CD14-positive monocyte (primary cell): ENCODE data around the gene UBXN7. TPM values are rescaled to one million over a fixed set of nuclear protein-coding genes. Genes with fewer than 3 reads are reported as not detected.

Experiments used
- DNase-seq, 3 donors: peaks; one replicate each; pipeline ENCODE4 v3.0.0-alpha.2; 2011 to 2022
- H2AFZ ChIP-seq: 2 replicates; pipeline ENCODE4 v1.6.0; 2012; ENCODE audit warnings: mild to moderate bottlenecking, low read depth, low read length, inconsistent platforms; ENCODE audit not compliant: insufficient read depth, poor library complexity, severe bottlenecking
- H3K27ac ChIP-seq, 2 donors: 1 replicate in 1 of 2; 2 replicates in 1 of 2; pipeline ENCODE4 v1.5.1; 2012 to 2013; ENCODE audit warnings: low read length in 2 of 2, control low read depth in 1 of 2, inconsistent platforms in 1 of 2, low read depth in 1 of 2, mild to moderate bottlenecking in 1 of 2
- H3K27me3 ChIP-seq, 2 donors: one replicate each; pipeline versions ENCODE4 v1.6.0 to v1.6.1; 2011 to 2013; ENCODE audit warnings: low read length in 2 of 2; ENCODE audit not compliant: control insufficient read depth in 2 of 2, insufficient read depth in 2 of 2
- H3K36me3 ChIP-seq, 2 donors: replicated peaks in 1 of 2; 1 replicate in 1 of 2; 2 replicates in 1 of 2; pipeline versions ENCODE4 v1.5.1 to v1.6.1; 2012 to 2013; ENCODE audit warnings: low read length in 2 of 2, control low read depth in 1 of 2, inconsistent platforms in 1 of 2, mild to moderate bottlenecking in 1 of 2; ENCODE audit not compliant: insufficient read depth in 2 of 2, control insufficient read depth in 1 of 2
- H3K4me1 ChIP-seq, 2 donors: 1 replicate in 1 of 2; 2 replicates in 1 of 2; pipeline versions ENCODE4 v1.5.1 to v1.6.1; 2012 to 2013; ENCODE audit warnings: low read length in 2 of 2, control low read depth in 1 of 2, inconsistent platforms in 1 of 2, mild to moderate bottlenecking in 1 of 2, moderate library complexity in 1 of 2; ENCODE audit not compliant: insufficient read depth in 2 of 2, control insufficient read depth in 1 of 2
- H3K4me2 ChIP-seq: replicated peaks from 2 replicates; pipeline ENCODE3; 2012; ENCODE audit warnings: low read length, moderate library complexity, mild to moderate bottlenecking; ENCODE audit not compliant: poor library complexity, severe bottlenecking; ENCODE audit errors: extremely low read depth
- H3K4me3 ChIP-seq, 3 experiments: fragments of 200-600 bp in 1 of 3; sonication (generic) in 1 of 3; replicated peaks in 1 of 3; 1 replicate in 2 of 3; 2 replicates in 1 of 3; pipeline ENCODE4 v1.5.1; 2011 to 2013; ENCODE audit warnings: low read length in 3 of 3, mild to moderate bottlenecking in 3 of 3, control low read depth in 2 of 3, low read depth in 2 of 3, inconsistent platforms in 1 of 3, moderate library complexity in 1 of 3
- H3K79me2 ChIP-seq: 2 replicates; pipeline ENCODE4 v1.6.0; 2012; ENCODE audit warnings: mild to moderate bottlenecking, control low read depth, inconsistent platforms, low read length, moderate library complexity; ENCODE audit not compliant: insufficient read depth
- H3K9ac ChIP-seq: 2 replicates; pipeline ENCODE4 v1.6.0; 2017; ENCODE audit warnings: low read length, mild to moderate bottlenecking; ENCODE audit not compliant: insufficient read depth, poor library complexity, severe bottlenecking
- H3K9me3 ChIP-seq, 2 donors: replicated peaks in 1 of 2; 1 replicate in 1 of 2; 2 replicates in 1 of 2; pipeline versions ENCODE4 v1.5.1 to v1.6.1; 2012 to 2013; ENCODE audit warnings: low read length in 2 of 2, control low read depth in 1 of 2; ENCODE audit not compliant: control insufficient read depth in 1 of 2, insufficient read depth in 1 of 2
- H4K20me1 ChIP-seq: 2 replicates; pipeline ENCODE4 v1.6.0; 2012; ENCODE audit warnings: mild to moderate bottlenecking, low read length, control low read depth, moderate library complexity; ENCODE audit not compliant: insufficient read depth
- H3K27ac Mint-ChIP-seq, 7 donors: one replicate each; pipeline ENCODE4 v1.8.0; 2020; ENCODE audit warnings: mild to moderate bottlenecking in 7 of 7, mixed read lengths in 7 of 7, moderate library complexity in 6 of 7, inconsistent platforms in 2 of 7
- H3K27me3 Mint-ChIP-seq, 3 donors: one replicate each; pipeline ENCODE4 v1.8.0; 2021 to 2022; ENCODE audit warnings: low read depth in 3 of 3, mild to moderate bottlenecking in 3 of 3, mixed read lengths in 3 of 3, moderate library complexity in 3 of 3, inconsistent platforms in 1 of 3
- H3K36me3 Mint-ChIP-seq, 2 donors: one replicate each; pipeline ENCODE4 v1.8.0; 2020; ENCODE audit warnings: mixed read lengths in 2 of 2, inconsistent platforms in 1 of 2, mild to moderate bottlenecking in 1 of 2
- H3K4me1 Mint-ChIP-seq: one replicate; pipeline ENCODE4 v1.8.0; 2020; ENCODE audit warnings: mild to moderate bottlenecking, mixed read lengths
- H3K4me3 Mint-ChIP-seq, 2 donors: one replicate each; pipeline ENCODE4 v1.8.0; 2020; ENCODE audit warnings: mild to moderate bottlenecking in 2 of 2, mixed read lengths in 2 of 2, moderate library complexity in 1 of 2
- H3K9me3 Mint-ChIP-seq, 7 donors: one replicate each; pipeline ENCODE4 v1.8.0; 2020 to 2022; ENCODE audit warnings: mixed read lengths in 7 of 7, mild to moderate bottlenecking in 6 of 7, moderate library complexity in 6 of 7, inconsistent platforms in 2 of 7
- CTCF ChIP-seq: fragments of 200-600 bp; IDR thresholded peaks from one replicate; pipeline ENCODE4 v1.8.0; 2022; ENCODE audit warnings: antibody characterized with exemption, mild to moderate bottlenecking
- WGBS: methylation state at CpG from one replicate; pipeline ENCODE4 v1.1.5; 2013; ENCODE audit warnings: missing lambda C conversion rate; ENCODE audit not compliant: insufficient coverage; 5-methylcytosine and 5-hydroxymethylcytosine counted together
- intact Hi-C, 2 donors: fragments of 100-400 bp; cut with micrococcal nuclease; formaldehyde crosslinking; loops; one replicate each; pipeline versions ENCODE4 v1.15.0 to v1.15.1; 2023
- polyA plus RNA-seq, 3 donors: library from polyadenylated mRNA; depleted of rRNA in 1 of 3; unstranded in 2 of 3; stranded (reverse) in 1 of 3; fragments of 300-500 nt in 2 of 3; fragments of >200 nt in 1 of 3; fragmentation: Illumina TruSeq in 2 of 3; gene quantifications; 1 replicate in 2 of 3; 2 replicates in 1 of 3; pipeline ENCODE4 v1.2.3, GENCODE V29; 2012 to 2021

UBXN7 gene
- polyA plus RNA-seq, 3 donors, result 10.5 to 15.8 (median 13.6) TPM

DNA sequence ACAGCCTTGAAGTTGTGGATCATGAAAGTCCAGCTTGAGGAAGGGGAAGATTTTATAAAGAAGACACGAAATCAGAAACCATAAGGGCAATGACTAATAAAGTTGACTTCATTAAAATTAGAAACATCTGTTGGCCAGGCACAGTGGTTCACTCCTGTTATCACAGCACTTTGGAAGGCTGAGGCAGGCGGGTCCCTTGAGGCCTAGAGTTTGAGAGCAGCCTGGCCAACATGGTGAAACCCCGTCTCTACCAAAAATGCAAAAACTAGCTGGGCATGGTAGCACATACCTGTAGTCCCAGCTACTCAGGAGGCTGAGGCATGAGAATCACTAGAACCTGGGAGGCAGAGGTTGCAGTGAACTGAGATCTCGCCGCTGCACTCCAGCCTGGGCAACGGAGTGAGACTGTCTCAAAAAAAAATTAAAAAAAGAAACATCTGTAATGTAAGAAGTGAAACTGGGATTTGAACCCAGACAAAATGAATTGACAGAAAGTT lies 7.9 kb upstream of the UBXN7 start:
- Histone ChIP-seq H3K27ac (no peak overlapping the region), H3K9me3 (no peaks in the 10 kb centered on the region), H3K36me3 (no peaks in the 10 kb centered on the region), H3K4me1 (peaks cover 0 to 7% of the 10 kb centered on the region in 2 donors), H3K27me3 (no peaks in the 10 kb centered on the region), H4K20me1 (no peaks in the 10 kb centered on the region), H3K79me2 (no peaks in the 10 kb centered on the region), H2AFZ (no peak overlapping the region), H3K4me3 (no peak overlapping the region), H3K4me2 (no peak overlapping the region), H3K9ac (no peak overlapping the region)
- intact Hi-C loops, result no loop called here
- H3K4me3 Mint-ChIP-seq, result no peak overlapping the region
- no peaks in the 10 kb centered on the region for H3K9me3 Mint-ChIP-seq
- peaks cover 0 to 3% (median 2%) of the 10 kb centered on the region in 3 donors for H3K27me3 Mint-ChIP-seq
- TF ChIP-seq CTCF, result no peak
- H3K4me1 Mint-ChIP-seq, result peaks cover 12% of the 10 kb centered on the region
- no peaks in the 10 kb centered on the region for H3K36me3 Mint-ChIP-seq
- H3K27ac Mint-ChIP-seq, result peak overlapping the region in 1 of 7 donors; percentile 41
- WGBS, result 80% methylated on average over 5 of the region's 6 CpGs
- DNase-seq, result no peak

DNA sequence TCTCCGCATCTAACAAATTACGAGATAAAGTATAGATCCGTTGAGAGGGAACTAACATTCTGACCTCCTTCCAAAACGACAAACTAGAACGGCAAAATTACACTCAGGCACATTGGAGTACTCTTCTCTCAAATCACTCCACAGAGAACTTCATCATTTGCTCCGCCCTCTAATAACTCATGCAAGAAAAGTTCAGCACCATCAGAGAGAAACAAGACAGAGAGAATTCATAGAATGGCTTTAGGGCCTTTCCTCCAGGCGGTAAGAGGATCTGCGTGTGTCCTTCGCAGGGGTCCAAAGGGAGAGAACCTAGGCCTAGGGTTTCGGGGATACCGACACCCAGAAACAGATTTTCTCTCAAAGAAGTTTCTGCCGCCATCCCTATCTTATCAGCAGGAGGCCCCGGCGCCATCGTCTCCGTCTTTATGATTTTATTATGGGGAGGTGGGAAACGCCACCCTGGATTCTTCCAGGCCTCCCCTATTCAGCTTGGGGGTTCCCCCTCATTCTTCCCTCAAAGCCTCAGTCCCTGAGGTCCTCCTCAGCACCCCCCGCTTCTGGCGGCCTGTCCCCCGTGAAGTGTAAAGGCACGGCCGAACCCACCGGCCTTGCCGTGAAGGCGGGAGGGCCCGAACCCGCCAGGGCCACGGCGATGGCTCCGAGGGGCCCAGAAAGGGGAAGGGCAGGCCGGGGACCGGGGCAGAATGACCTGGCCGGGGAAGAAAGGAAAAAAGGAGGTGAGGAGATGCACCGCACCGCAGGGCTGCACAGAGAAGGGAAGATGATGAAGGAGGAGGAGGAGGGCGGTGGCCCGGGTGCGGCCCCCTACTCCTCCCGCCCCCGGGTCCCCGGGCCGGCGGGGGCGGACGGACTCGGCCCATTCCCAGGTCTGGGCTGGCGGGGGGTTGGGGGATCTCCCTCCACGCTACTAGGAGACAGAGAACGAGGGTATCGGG lies 768 bp downstream of the UBXN7 start:
- H2AFZ ChIP-seq, result peak overlapping the region; percentile 93
- H3K27ac ChIP-seq, result peak overlapping the region; percentile 69 to 93
- Mint-ChIP-seq H3K27me3 (peaks cover 0 to 2% (median 1%) of the 10 kb centered on the region in 3 donors), H3K27ac (peak overlapping the region; percentile 76 to 95 (median 88)), H3K4me3 (peak overlapping the region; percentile 94 to 98), H3K36me3 (peaks cover 15 to 21% of the 10 kb centered on the region in 2 donors), H3K9me3 (no peaks in the 10 kb centered on the region), H3K4me1 (peaks cover 23% of the 10 kb centered on the region)
- H3K27me3 ChIP-seq, result no peaks in the 10 kb centered on the region
- peak; percentile 24 to 35 (median 29) for DNase-seq
- H3K4me3 ChIP-seq, result peak overlapping the region; percentile 92 to 100 (median 99)
- peaks cover 46% of the 10 kb centered on the region for H4K20me1 ChIP-seq
- intact Hi-C loops, result loop anchor here in 1 of 2 donors (5.0 kb wide), 1 partner anchor 71 kb away; the partner anchor contains the start of gene RNF168
- H3K4me2 ChIP-seq, result peak overlapping the region; percentile 99
- peak overlapping the region; percentile 98 for H3K9ac ChIP-seq
- H3K79me2 ChIP-seq, result peaks cover 58% of the 10 kb centered on the region
- peaks cover 16 to 22% of the 10 kb centered on the region in 2 donors for H3K4me1 ChIP-seq
- 0% methylated on average over 18 of the region's 50 CpGs for WGBS
- peaks cover 5 to 13% of the 10 kb centered on the region in 2 donors for H3K36me3 ChIP-seq
- TF ChIP-seq CTCF, result no peak
- H3K9me3 ChIP-seq, result no peaks in the 10 kb centered on the region
